ENCODE results near the gene DLGAP4.

Gene DLGAP4

GRCh38 chr20:36305602-36306551 lies at the start of gene DLGAP4:
Gene DLGAP4 (plus strand): TSS chr20:36306339. CDS start chr20:36431718, 125,379 bp downstream.
- no peak for DNase-seq

GRCh38 chr20:36259177-36260061 lies 46.7 kb upstream of the DLGAP4 start:
- no peak for DNase-seq

- DNase-seq: no peak
These were observed 45.8 kb upstream of the DLGAP4 start for GRCh38 chr20:36260316-36260715.

- no peak for DNase-seq
These were observed 44.6 kb upstream of the DLGAP4 start for GRCh38 chr20:36261389-36262105.

GRCh38 chr20:36262440-36262839 lies 43.7 kb upstream of the DLGAP4 start:
- DNase-seq: no peak

- no peak for DNase-seq
These were observed 41.5 kb upstream of the DLGAP4 start for GRCh38 chr20:36264426-36265246.

GRCh38 chr20:36266189-36266588 lies 40.0 kb upstream of the DLGAP4 start:
- DNase-seq: no peak

GRCh38 chr20:36267605-36268381 lies 38.3 kb upstream of the DLGAP4 start:
- DNase-seq: no peak

- DNase-seq: no peak
These were observed 37.4 kb upstream of the DLGAP4 start for GRCh38 chr20:36268440-36269342.

GRCh38 chr20:36269507-36269906 lies 36.6 kb upstream of the DLGAP4 start:
- DNase-seq: no peak

- no peak for DNase-seq
These were observed 35.1 kb upstream of the DLGAP4 start for GRCh38 chr20:36270744-36271638.

- DNase-seq: no peak
These were observed 34.2 kb upstream of the DLGAP4 start for GRCh38 chr20:36271639-36272546.

- DNase-seq: no peak
These were observed 33.5 kb upstream of the DLGAP4 start for GRCh38 chr20:36272547-36273220.

- peak; percentile 10 for DNase-seq
These were observed 32.5 kb upstream of the DLGAP4 start for GRCh38 chr20:36273414-36274180.

- DNase-seq: no peak
These were observed 31.8 kb upstream of the DLGAP4 start for GRCh38 chr20:36274181-36274841.

GRCh38 chr20:36275011-36275410 lies 31.1 kb upstream of the DLGAP4 start:
- DNase-seq: no peak
